Ecto neural progenitor cell (in vitro differentiated cells): ENCODE measurements around the gene HOXB2.

Experiments used
- DNase-seq: peaks from one replicate; pipeline ENCODE4 v3.0.0-alpha.2; 2018; ENCODE audit warnings: low spot score

Gene HOXB2

GRCh38 chr17:48578616-48579470, 33.9 kb upstream of the HOXB2 start:
- DNase-seq: no peak

GRCh38 chr17:48577946-48578615, 33.2 kb upstream of the HOXB2 start, which contains the start of gene HOXB4:
Gene HOXB4 (minus strand): TSS chr17:48578350. CDS start chr17:48578319, 31 bp downstream.
- peak; percentile 86 for DNase-seq

- no peak for DNase-seq
Measured at GRCh38 chr17:48577330-48577945, 32.5 kb upstream of the HOXB2 start.

- no peak for DNase-seq
Measured at GRCh38 chr17:48576479-48577309, 31.8 kb upstream of the HOXB2 start.

GRCh38 chr17:48575673-48576478, 31.0 kb upstream of the HOXB2 start:
- DNase-seq: no peak

GRCh38 chr17:48575066-48575582, 30.2 kb upstream of the HOXB2 start:
- no peak for DNase-seq

- no peak for DNase-seq
Measured at GRCh38 chr17:48574505-48575065, 29.7 kb upstream of the HOXB2 start.

- no peak for DNase-seq
Measured at GRCh38 chr17:48571826-48572417, 27.0 kb upstream of the HOXB2 start.

- no peak for DNase-seq
Measured at GRCh38 chr17:48571024-48571818, 26.3 kb upstream of the HOXB2 start.

- no peak for DNase-seq
Measured at GRCh38 chr17:48570325-48571023, 25.6 kb upstream of the HOXB2 start.

- DNase-seq: no peak
Measured at GRCh38 chr17:48569674-48570324, 24.9 kb upstream of the HOXB2 start.

GRCh38 chr17:48569240-48569582, 24.3 kb upstream of the HOXB2 start:
- DNase-seq: no peak

GRCh38 chr17:48568499-48569239, 23.8 kb upstream of the HOXB2 start:
- DNase-seq: no peak

- no peak for DNase-seq
Measured at GRCh38 chr17:48567646-48568354, 22.9 kb upstream of the HOXB2 start.

GRCh38 chr17:48567209-48567608, 22.3 kb upstream of the HOXB2 start:
- DNase-seq: no peak

GRCh38 chr17:48566717-48567116, 21.8 kb upstream of the HOXB2 start:
- DNase-seq: no peak
